T-cell (primary cell): ENCODE data around the gene CDC45. TPM values are rescaled to one million over a fixed set of nuclear protein-coding genes. Genes with fewer than 3 reads are reported as not detected.

Experiments
- ATAC-seq, 4 experiments: fragments of 200-7000 bp in 3 of 4; fragments of 150-1000 bp in 1 of 4; cut with Tn5 transposase; replicated peaks in 1 of 4; 1 replicate in 3 of 4; 2 replicates in 1 of 4; pipeline ENCODE4 v1.10.0; 2021; ENCODE audit warnings: moderate library complexity in 3 of 4, mild to moderate bottlenecking in 2 of 4, moderate number of reproducible peaks in 1 of 4
- CTCF ChIA-PET, 2 donors: fragments of 300-600 bp; sonication (Branson Sonifier 250); formaldehyde crosslinking; loops; one replicate each; lab custom pipeline; 2022; ENCODE audit warnings: antibody characterized with exemption in 2 of 2; lab: Charles Lee
- POLR2A ChIA-PET, 2 donors: fragments of 300-600 bp; sonication (Branson Sonifier 250); formaldehyde crosslinking; loops; one replicate each; lab custom pipeline; 2022; ENCODE audit warnings: antibody characterized with exemption in 2 of 2; lab: Charles Lee
- DNase-seq, 35 experiments: peaks; one replicate each; pipeline versions ENCODE4 v3.0.0 to v3.0.0-alpha.2; 2013 to 2023
- H3K27ac ChIP-seq: one replicate; pipeline ENCODE4 v1.5.1; 2013; ENCODE audit warnings: low read length
- H3K27me3 ChIP-seq, 2 experiments: replicated peaks in 1 of 2; 1 replicate in 1 of 2; 2 replicates in 1 of 2; pipeline versions ENCODE4 v1.6.1 to v1.7.0; 2013; ENCODE audit warnings: low read length in 1 of 2, mixed read lengths in 1 of 2; ENCODE audit not compliant: control insufficient read depth in 2 of 2, insufficient read depth in 2 of 2; ENCODE audit errors: extremely low read depth in 1 of 2
- H3K36me3 ChIP-seq, 2 donors: 1 replicate in 1 of 2; 2 replicates in 1 of 2; pipeline versions ENCODE4 v1.6.1 to v1.7.0; 2013; ENCODE audit warnings: low read length in 1 of 2; ENCODE audit not compliant: control insufficient read depth in 2 of 2, insufficient read depth in 1 of 2; ENCODE audit errors: extremely low read depth in 1 of 2
- H3K4me1 ChIP-seq, 2 experiments: 1 replicate in 1 of 2; 2 replicates in 1 of 2; pipeline versions ENCODE4 v1.6.1 to v1.7.0; 2013; ENCODE audit warnings: low read length in 2 of 2, mixed read lengths in 1 of 2; ENCODE audit not compliant: insufficient read depth in 2 of 2, control insufficient read depth in 1 of 2; ENCODE audit errors: extremely low read depth in 1 of 2
- H3K4me3 ChIP-seq, 2 donors: 1 replicate in 1 of 2; 2 replicates in 1 of 2; pipeline versions ENCODE4 v1.5.1 to v1.7.0; 2013; ENCODE audit warnings: mild to moderate bottlenecking in 2 of 2, low read length in 1 of 2, moderate library complexity in 1 of 2; ENCODE audit not compliant: control insufficient read depth in 1 of 2; ENCODE audit errors: extremely low read depth in 1 of 2
- H3K9me3 ChIP-seq: 2 replicates; pipeline ENCODE4 v1.7.0; 2013
- H3K27ac Mint-ChIP-seq, 2 donors: one replicate each; pipeline ENCODE4 v1.8.0; 2020 to 2021; ENCODE audit warnings: mild to moderate bottlenecking in 2 of 2, mixed read lengths in 2 of 2
- H3K27me3 Mint-ChIP-seq, 2 donors: one replicate each; pipeline ENCODE4 v1.8.0; 2021 to 2022; ENCODE audit warnings: mixed read lengths in 2 of 2
- H3K36me3 Mint-ChIP-seq: one replicate; pipeline ENCODE4 v1.8.0; 2021; ENCODE audit warnings: mixed read lengths
- H3K4me1 Mint-ChIP-seq, 3 donors: one replicate each; pipeline ENCODE4 v1.8.0; 2020 to 2022; ENCODE audit warnings: mixed read lengths in 3 of 3, mild to moderate bottlenecking in 1 of 3
- H3K4me3 Mint-ChIP-seq, 3 donors: one replicate each; pipeline ENCODE4 v1.8.0; 2020 to 2022; ENCODE audit warnings: mild to moderate bottlenecking in 3 of 3, mixed read lengths in 3 of 3, moderate library complexity in 3 of 3
- H3K9me3 Mint-ChIP-seq, 3 donors: one replicate each; pipeline ENCODE4 v1.8.0; 2020 to 2022; ENCODE audit warnings: mixed read lengths in 3 of 3
- WGBS: methylation state at CpG from one replicate; pipeline ENCODE4 v1.1.5; 2013; ENCODE audit warnings: missing lambda C conversion rate; ENCODE audit not compliant: insufficient coverage; 5-methylcytosine and 5-hydroxymethylcytosine counted together
- total RNA-seq, 35 experiments: library from RNA in 6 of 35; stranded (reverse) in 6 of 35; fragments of 120-200 nt in 1 of 35; gene quantifications; one replicate each; pipeline versions ENCODE4 v1.2.1 to v1.2.4 and lab custom pipeline; 2013 to 2026

CDC45 gene
- total RNA-seq, 5 donors from 2014 or later (not counting 1 experiment from before 2014, with no cell fraction given), result 0.56 to 2.7 (median 2.2) TPM

DNA sequence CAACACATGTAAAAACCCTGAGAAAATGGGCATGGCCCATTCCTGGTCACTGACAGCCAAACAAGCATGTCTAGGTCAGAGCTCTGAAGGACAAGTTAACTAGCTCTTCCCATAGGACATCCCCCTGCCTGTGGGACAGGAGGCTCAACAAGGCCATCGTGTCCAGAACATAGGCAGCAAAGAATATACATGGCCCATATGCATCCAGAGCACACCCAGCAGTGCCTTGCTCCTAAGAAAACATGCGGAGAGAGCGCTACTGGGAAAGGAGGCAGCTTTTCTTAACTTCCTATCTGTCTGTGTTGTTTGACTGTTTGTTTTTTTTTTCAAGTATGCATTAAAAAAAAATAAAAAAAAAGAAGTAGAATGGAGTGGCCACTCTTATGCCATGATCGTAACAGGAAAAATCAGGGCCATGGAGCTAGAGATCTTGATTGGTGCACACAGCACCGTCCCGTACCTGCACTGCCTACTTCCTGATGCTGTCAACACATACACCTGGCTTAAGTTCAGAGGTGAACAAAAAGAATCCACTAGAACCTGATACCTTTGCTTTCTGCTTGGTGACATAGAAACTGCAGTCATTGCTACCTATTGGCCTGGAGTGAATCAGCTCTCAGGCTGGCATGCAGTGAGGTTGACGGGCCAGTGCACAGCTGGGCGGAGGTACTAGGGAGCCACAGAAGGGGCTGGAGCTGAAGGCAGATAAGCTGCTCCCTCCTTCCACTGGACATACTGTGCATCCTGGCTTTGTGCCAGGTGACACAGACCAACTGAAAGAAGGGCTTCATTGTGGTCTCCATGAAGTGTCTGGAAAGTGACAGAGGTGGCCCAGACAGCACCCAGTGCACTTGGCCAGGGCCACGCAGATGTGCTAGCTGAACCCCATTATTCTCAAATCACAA is 12.6 kb upstream of the CDC45 start:
- Mint-ChIP-seq H3K4me1 (peaks cover 3 to 8% (median 6%) of the 10 kb centered on the region in 3 donors), H3K27me3 (no peaks in the 10 kb centered on the region), H3K4me3 (no peak overlapping the region), H3K9me3 (no peaks in the 10 kb centered on the region), H3K27ac (no peak overlapping the region), H3K36me3 (peaks cover 64% of the 10 kb centered on the region)
- Histone ChIP-seq H3K27ac (no peak overlapping the region), H3K4me3 (no peak overlapping the region), H3K4me1 (no peaks in the 10 kb centered on the region), H3K27me3 (no peaks in the 10 kb centered on the region), H3K9me3 (no peaks in the 10 kb centered on the region), H3K36me3 (peaks cover 27 to 89% of the 10 kb centered on the region in 2 donors)
- ChIA-PET CTCF (interaction anchor here in 1 of 2 donors (0.6 kb wide), 1 partner anchor 10 kb away, joined by 3 read pairs; no protein-coding TSS in a partner anchor), POLR2A (interaction anchor here in 1 of 2 donors (0.6 kb wide), 1 partner anchor 592 kb away, joined by 5 read pairs; no protein-coding TSS in a partner anchor)
- 98% methylated on average over 4 of the region's 9 CpGs for WGBS
- DNase-seq, result no peak
- no peak for ATAC-seq

DNA sequence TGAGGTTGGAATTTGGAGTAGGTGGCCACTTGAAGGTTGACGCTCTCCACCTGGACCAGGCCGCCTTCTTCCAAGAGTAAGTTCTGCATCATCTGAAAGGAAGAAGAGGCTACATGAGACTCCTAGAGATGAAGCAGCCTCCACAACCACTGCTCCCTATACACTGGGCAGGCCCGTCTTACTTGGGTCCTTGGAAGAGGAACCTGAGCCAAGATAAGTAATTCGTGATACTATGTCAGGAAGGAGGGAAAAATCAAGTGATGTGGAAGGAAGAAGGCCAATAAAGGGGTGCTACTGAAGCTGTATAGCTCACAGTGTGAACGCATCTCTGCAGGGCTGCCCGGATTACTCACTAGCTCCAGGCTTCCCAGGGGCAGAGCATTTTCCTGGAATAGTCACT is 11.8 kb upstream of the CDC45 start:
- POLR2A ChIA-PET, result no interaction called here
- no peak overlapping the region for H3K4me3 ChIP-seq
- H3K9me3 ChIP-seq, result no peaks in the 10 kb centered on the region
- H3K27me3 ChIP-seq, result no peaks in the 10 kb centered on the region
- peaks cover 31 to 95% of the 10 kb centered on the region in 2 donors for H3K36me3 ChIP-seq
- DNase-seq (no peak), ATAC-seq (no peak)
- H3K4me3 Mint-ChIP-seq, result no peak overlapping the region
- H3K4me1 Mint-ChIP-seq, result peaks cover 3 to 8% (median 7%) of the 10 kb centered on the region in 3 donors
- WGBS, result 92% methylated on average over 2 of the region's 6 CpGs
- no peak overlapping the region for H3K27ac ChIP-seq
- H3K9me3 Mint-ChIP-seq, result no peaks in the 10 kb centered on the region
- H3K27ac Mint-ChIP-seq, result no peak overlapping the region
- H3K27me3 Mint-ChIP-seq, result no peaks in the 10 kb centered on the region
- H3K36me3 Mint-ChIP-seq, result peaks cover 65% of the 10 kb centered on the region
- CTCF ChIA-PET, result no interaction called here
- H3K4me1 ChIP-seq, result no peaks in the 10 kb centered on the region

- H3K36me3 ChIP-seq, result peaks cover 33 to 96% of the 10 kb centered on the region in 2 donors
- H3K27ac Mint-ChIP-seq, result no peak overlapping the region
- H3K4me3 ChIP-seq, result no peak overlapping the region
- CTCF ChIA-PET, result no interaction called here
- H3K4me1 Mint-ChIP-seq, result peaks cover 3 to 18% (median 7%) of the 10 kb centered on the region in 3 donors
- POLR2A ChIA-PET, result no interaction called here
- no peaks in the 10 kb centered on the region for H3K9me3 ChIP-seq
- DNase-seq (no peak), ATAC-seq (no peak)
- H3K4me1 ChIP-seq, result no peaks in the 10 kb centered on the region
- no peak overlapping the region for H3K27ac ChIP-seq
- H3K27me3 ChIP-seq, result no peaks in the 10 kb centered on the region
- 96% methylated on average over 7 of the region's 7 CpGs for WGBS
- peaks cover 70% of the 10 kb centered on the region for H3K36me3 Mint-ChIP-seq
- no peaks in the 10 kb centered on the region for H3K27me3 Mint-ChIP-seq
- H3K9me3 Mint-ChIP-seq, result no peaks in the 10 kb centered on the region
- no peak overlapping the region for H3K4me3 Mint-ChIP-seq
Observed at GRCh38 chr22:19469421-19469820, 10.3 kb upstream of the CDC45 start.

DNA sequence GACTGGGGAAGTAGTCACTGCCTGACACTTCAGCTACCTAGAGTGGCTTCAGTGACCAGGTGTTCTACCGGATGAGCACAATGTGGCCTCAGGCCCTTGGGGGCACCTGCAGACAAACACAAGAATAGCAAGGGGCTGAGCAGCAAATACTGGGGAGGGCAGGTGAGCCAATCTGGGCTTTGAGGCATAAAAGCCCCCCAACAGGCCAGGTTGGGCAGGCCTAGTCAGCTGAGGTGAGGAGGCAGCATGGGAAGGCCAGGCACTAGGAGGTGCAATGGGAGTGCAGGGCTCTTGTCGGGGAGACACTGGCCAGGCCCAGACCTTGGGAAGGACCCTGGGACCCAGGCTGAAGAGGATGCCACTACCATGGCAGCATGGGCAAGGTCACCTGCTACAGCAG is 9.7 kb upstream of the CDC45 start:
- CTCF ChIA-PET, result no interaction called here

DNA sequence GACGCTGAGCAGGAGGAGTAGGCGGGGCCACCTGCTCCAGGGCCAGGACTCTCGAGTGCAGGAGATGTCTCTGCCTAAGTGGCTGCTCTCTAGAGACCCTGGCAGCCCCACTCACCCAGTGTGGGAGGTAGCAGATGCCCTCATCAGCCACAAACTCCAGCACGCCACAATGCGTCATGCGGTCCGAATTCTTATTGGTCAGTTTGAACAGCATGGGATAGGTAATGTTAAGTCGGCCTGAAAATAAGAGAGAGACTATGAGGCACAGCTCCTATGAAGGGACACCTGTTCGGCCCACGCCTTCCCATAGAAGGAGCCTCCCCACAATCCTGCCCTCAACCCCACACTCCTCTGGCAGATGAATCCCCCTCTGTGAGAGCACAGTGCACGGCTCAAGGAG is 8.1 kb upstream of the CDC45 start:
- H3K27ac Mint-ChIP-seq, result no peak overlapping the region
- CTCF ChIA-PET, result no interaction called here

More for the DNA sequence above, 9.7 kb upstream of the CDC45 start:
- Histone ChIP-seq H3K4me1 (peaks cover 0 to 3% of the 10 kb centered on the region in 2 experiments), H3K27me3 (no peaks in the 10 kb centered on the region), H3K9me3 (no peaks in the 10 kb centered on the region), H3K27ac (no peak overlapping the region), H3K36me3 (peaks cover 38 to 95% of the 10 kb centered on the region in 2 donors), H3K4me3 (no peak overlapping the region)
- Mint-ChIP-seq H3K9me3 (no peaks in the 10 kb centered on the region), H3K27ac (no peak overlapping the region), H3K36me3 (peaks cover 65% of the 10 kb centered on the region), H3K27me3 (no peaks in the 10 kb centered on the region), H3K4me3 (no peak overlapping the region), H3K4me1 (peaks cover 3 to 18% (median 5%) of the 10 kb centered on the region in 3 donors)
- WGBS, result 100% methylated on average over 2 of the region's 2 CpGs
- POLR2A ChIA-PET, result no interaction called here
- DNase-seq (no peak), ATAC-seq (no peak)

GRCh38 chr22:19472233-19472632 is 7.5 kb upstream of the CDC45 start:
- H3K27me3 ChIP-seq, result no peaks in the 10 kb centered on the region
- H3K4me3 ChIP-seq, result no peak overlapping the region
- ChIA-PET POLR2A (interaction anchor here in 1 of 2 donors (0.5 to 0.6 kb wide), 2 partner anchors 64 to 359 kb away, joined by 3 read pairs; no protein-coding TSS in a partner anchor), CTCF (interaction anchor here in 1 of 2 donors (1.2 kb wide), 1 partner anchor 158 kb away, joined by 3 read pairs; no protein-coding TSS in a partner anchor)
- H3K27me3 Mint-ChIP-seq, result no peaks in the 10 kb centered on the region
- no peak overlapping the region for H3K27ac Mint-ChIP-seq
- peaks cover 60% of the 10 kb centered on the region for H3K36me3 Mint-ChIP-seq
- no peak for DNase-seq
- no peak overlapping the region for H3K4me3 Mint-ChIP-seq
- 98% methylated on average over 7 of the region's 8 CpGs for WGBS
- no peaks in the 10 kb centered on the region for H3K9me3 ChIP-seq
- H3K4me1 ChIP-seq, result peaks cover under 1 to 3% of the 10 kb centered on the region in 2 experiments
- H3K9me3 Mint-ChIP-seq, result no peaks in the 10 kb centered on the region
- H3K27ac ChIP-seq, result no peak overlapping the region
- H3K4me1 Mint-ChIP-seq, result peaks cover 18 to 34% (median 22%) of the 10 kb centered on the region in 3 donors
- H3K36me3 ChIP-seq, result peaks cover 45 to 83% of the 10 kb centered on the region in 2 donors
- ATAC-seq, result no peak

More for the DNA sequence above, 8.1 kb upstream of the CDC45 start:
- no peaks in the 10 kb centered on the region for H3K9me3 ChIP-seq
- 95% methylated on average over 5 of the region's 11 CpGs for WGBS
- no peak overlapping the region for H3K4me3 Mint-ChIP-seq
- peaks cover 45 to 89% of the 10 kb centered on the region in 2 donors for H3K36me3 ChIP-seq
- POLR2A ChIA-PET, result interaction anchor here in 1 of 2 donors (0.6 kb wide), 1 partner anchor 359 kb away, joined by 3 read pairs; no protein-coding TSS in a partner anchor
- ATAC-seq, result no peak
- peaks cover 61% of the 10 kb centered on the region for H3K36me3 Mint-ChIP-seq
- peaks cover 15 to 31% (median 18%) of the 10 kb centered on the region in 3 donors for H3K4me1 Mint-ChIP-seq
- DNase-seq, result no peak
- no peaks in the 10 kb centered on the region for H3K27me3 Mint-ChIP-seq
- H3K27me3 ChIP-seq, result no peaks in the 10 kb centered on the region
- peaks cover 0 to 3% of the 10 kb centered on the region in 2 experiments for H3K4me1 ChIP-seq
- H3K9me3 Mint-ChIP-seq, result no peaks in the 10 kb centered on the region
- no peak overlapping the region for H3K4me3 ChIP-seq
- no peak overlapping the region for H3K27ac ChIP-seq
